Activated naive CD8-positive, alpha-beta T cell treated with anti-CD3 and anti-CD28 coated beads for 36 hours (primary cell): ENCODE data around the gene CYYR1. TPM values are rescaled to one million over a fixed set of nuclear protein-coding genes. Genes with fewer than 3 reads are reported as not detected.

ENCODE experiments used
- DNase-seq: peaks from one replicate; pipeline ENCODE4 v3.0.0; 2021
- H3K27ac Mint-ChIP-seq: one replicate; pipeline ENCODE4 v1.8.0; 2022; ENCODE audit warnings: mild to moderate bottlenecking, moderate library complexity, mixed read lengths
- H3K27me3 Mint-ChIP-seq: one replicate; pipeline ENCODE4 v1.8.0; 2022; ENCODE audit warnings: mild to moderate bottlenecking, mixed read lengths
- H3K36me3 Mint-ChIP-seq: one replicate; pipeline ENCODE4 v1.8.0; 2021; ENCODE audit warnings: mild to moderate bottlenecking, mixed read lengths
- H3K4me1 Mint-ChIP-seq: one replicate; pipeline ENCODE4 v1.8.0; 2021; ENCODE audit warnings: mixed read lengths
- H3K4me3 Mint-ChIP-seq: one replicate; pipeline ENCODE4 v1.8.0; 2022; ENCODE audit warnings: mild to moderate bottlenecking, moderate library complexity, mixed read lengths
- H3K9me3 Mint-ChIP-seq: one replicate; pipeline ENCODE4 v1.8.0; 2022; ENCODE audit warnings: mixed read lengths
- total RNA-seq, 2 experiments: library from RNA; stranded (reverse); gene quantifications; one replicate each; pipeline ENCODE4 v1.2.3, GENCODE V29; 2021

The CYYR1 gene
- not detected for total RNA-seq

- DNase-seq, result no peak
Measured at GRCh38 chr21:26572702-26573381, at the start of gene CYYR1. Gene CYYR1, minus strand, starts transcription at chr21:26573286. Its CDS starts 346 bp downstream, at chr21:26572940.

GRCh38 chr21:26617176-26617575 lies 44.1 kb upstream of the CYYR1 start:
- H3K36me3 Mint-ChIP-seq, result no peaks in the 10 kb centered on the region
- peaks cover 16% of the 10 kb centered on the region for H3K27me3 Mint-ChIP-seq
- no peaks in the 10 kb centered on the region for H3K4me1 Mint-ChIP-seq
- no peak for DNase-seq
- no peaks in the 10 kb centered on the region for H3K9me3 Mint-ChIP-seq
- H3K27ac Mint-ChIP-seq, result no peak overlapping the region
- no peak overlapping the region for H3K4me3 Mint-ChIP-seq

More at GRCh38 chr21:26572702-26573381, at the start of gene CYYR1:
- peaks cover 6% of the 10 kb centered on the region for H3K9me3 Mint-ChIP-seq
- H3K27me3 Mint-ChIP-seq, result peaks cover 57% of the 10 kb centered on the region
- peak within 1 kb of the TSS; percentile 56 for H3K4me3 Mint-ChIP-seq
- H3K4me1 Mint-ChIP-seq, result peaks cover 3% of the 10 kb centered on the region
- H3K27ac Mint-ChIP-seq, result no peak within 1 kb of the TSS
- peaks cover 5% of the 10 kb centered on the region for H3K36me3 Mint-ChIP-seq

GRCh38 chr21:26614251-26614650 lies 41.2 kb upstream of the CYYR1 start:
- Mint-ChIP-seq H3K27me3 (peaks cover 14% of the 10 kb centered on the region), H3K36me3 (no peaks in the 10 kb centered on the region), H3K4me1 (no peaks in the 10 kb centered on the region), H3K4me3 (no peak overlapping the region), H3K9me3 (no peaks in the 10 kb centered on the region), H3K27ac (no peak overlapping the region)
- DNase-seq, result no peak

GRCh38 chr21:26599261-26599660 lies 26.2 kb upstream of the CYYR1 start:
- Mint-ChIP-seq H3K27me3 (peaks cover 3% of the 10 kb centered on the region), H3K36me3 (no peaks in the 10 kb centered on the region), H3K4me1 (no peaks in the 10 kb centered on the region), H3K4me3 (no peak overlapping the region), H3K9me3 (no peaks in the 10 kb centered on the region), H3K27ac (no peak overlapping the region)
- no peak for DNase-seq

- Mint-ChIP-seq H3K27me3 (no peaks in the 10 kb centered on the region), H3K4me3 (no peak overlapping the region), H3K36me3 (no peaks in the 10 kb centered on the region), H3K9me3 (no peaks in the 10 kb centered on the region), H3K27ac (no peak overlapping the region), H3K4me1 (no peaks in the 10 kb centered on the region)
- DNase-seq, result no peak
Measured at GRCh38 chr21:26597981-26598380, 24.9 kb upstream of the CYYR1 start.

- H3K4me3 Mint-ChIP-seq, result no peak overlapping the region
- H3K4me1 Mint-ChIP-seq, result no peaks in the 10 kb centered on the region
- H3K36me3 Mint-ChIP-seq, result no peaks in the 10 kb centered on the region
- no peak for DNase-seq
- no peak overlapping the region for H3K27ac Mint-ChIP-seq
- H3K9me3 Mint-ChIP-seq, result no peaks in the 10 kb centered on the region
- H3K27me3 Mint-ChIP-seq, result no peaks in the 10 kb centered on the region
Measured at GRCh38 chr21:26597031-26597430, 23.9 kb upstream of the CYYR1 start.

- no peaks in the 10 kb centered on the region for H3K4me1 Mint-ChIP-seq
- H3K27me3 Mint-ChIP-seq, result no peaks in the 10 kb centered on the region
- H3K9me3 Mint-ChIP-seq, result no peaks in the 10 kb centered on the region
Measured at GRCh38 chr21:26595971-26596370, 22.9 kb upstream of the CYYR1 start.

GRCh38 chr21:26593800-26594199 lies 20.7 kb upstream of the CYYR1 start:
- Mint-ChIP-seq H3K9me3 (no peaks in the 10 kb centered on the region), H3K27me3 (no peaks in the 10 kb centered on the region), H3K36me3 (no peaks in the 10 kb centered on the region), H3K4me1 (no peaks in the 10 kb centered on the region), H3K4me3 (no peak overlapping the region), H3K27ac (no peak overlapping the region)
- no peak for DNase-seq

More at GRCh38 chr21:26595971-26596370, 22.9 kb upstream of the CYYR1 start:
- Mint-ChIP-seq H3K4me3 (no peak overlapping the region), H3K36me3 (no peaks in the 10 kb centered on the region), H3K27ac (no peak overlapping the region)
- no peak for DNase-seq

GRCh38 chr21:26591543-26591942 lies 18.5 kb upstream of the CYYR1 start:
- no peak overlapping the region for H3K4me3 Mint-ChIP-seq
- no peaks in the 10 kb centered on the region for H3K4me1 Mint-ChIP-seq
- H3K27me3 Mint-ChIP-seq, result no peaks in the 10 kb centered on the region
- H3K36me3 Mint-ChIP-seq, result no peaks in the 10 kb centered on the region
- H3K27ac Mint-ChIP-seq, result no peak overlapping the region
- no peaks in the 10 kb centered on the region for H3K9me3 Mint-ChIP-seq
- no peak for DNase-seq

GRCh38 chr21:26588446-26588845 lies 15.4 kb upstream of the CYYR1 start:
- no peaks in the 10 kb centered on the region for H3K27me3 Mint-ChIP-seq
- H3K4me3 Mint-ChIP-seq, result no peak overlapping the region
- DNase-seq, result no peak
- no peak overlapping the region for H3K27ac Mint-ChIP-seq
- no peaks in the 10 kb centered on the region for H3K9me3 Mint-ChIP-seq
- no peaks in the 10 kb centered on the region for H3K36me3 Mint-ChIP-seq
- no peaks in the 10 kb centered on the region for H3K4me1 Mint-ChIP-seq

GRCh38 chr21:26587736-26588201 lies 14.7 kb upstream of the CYYR1 start:
- Mint-ChIP-seq H3K4me1 (no peaks in the 10 kb centered on the region), H3K27me3 (no peaks in the 10 kb centered on the region), H3K9me3 (peaks cover 2% of the 10 kb centered on the region), H3K27ac (no peak overlapping the region), H3K4me3 (no peak overlapping the region), H3K36me3 (no peaks in the 10 kb centered on the region)
- no peak for DNase-seq

GRCh38 chr21:26583769-26584168 lies 10.7 kb upstream of the CYYR1 start:
- Mint-ChIP-seq H3K4me1 (no peaks in the 10 kb centered on the region), H3K36me3 (no peaks in the 10 kb centered on the region), H3K9me3 (peaks cover 17% of the 10 kb centered on the region), H3K27ac (no peak overlapping the region), H3K4me3 (no peak overlapping the region), H3K27me3 (peaks cover 3% of the 10 kb centered on the region)
- no peak for DNase-seq

GRCh38 chr21:26581818-26582217 lies 8.7 kb upstream of the CYYR1 start:
- Mint-ChIP-seq H3K9me3 (peaks cover 18% of the 10 kb centered on the region), H3K27ac (no peak overlapping the region), H3K36me3 (no peaks in the 10 kb centered on the region), H3K4me3 (no peak overlapping the region), H3K27me3 (peaks cover 7% of the 10 kb centered on the region), H3K4me1 (no peaks in the 10 kb centered on the region)
- DNase-seq, result no peak

GRCh38 chr21:26572076-26572701 lies 897 bp downstream of the CYYR1 start:
- Mint-ChIP-seq H3K27me3 (peaks cover 55% of the 10 kb centered on the region), H3K9me3 (peaks cover 6% of the 10 kb centered on the region), H3K27ac (no peak overlapping the region), H3K36me3 (peaks cover 5% of the 10 kb centered on the region), H3K4me3 (peak overlapping the region; percentile 56), H3K4me1 (peaks cover 3% of the 10 kb centered on the region)
- no peak for DNase-seq

- Mint-ChIP-seq H3K4me3 (no peak overlapping the region), H3K9me3 (peaks cover 6% of the 10 kb centered on the region), H3K27ac (no peak overlapping the region), H3K27me3 (peaks cover 60% of the 10 kb centered on the region), H3K36me3 (peaks cover 5% of the 10 kb centered on the region), H3K4me1 (peaks cover 3% of the 10 kb centered on the region)
- no peak for DNase-seq
Measured at GRCh38 chr21:26570203-26570602, 2.9 kb downstream of the CYYR1 start.

GRCh38 chr21:26565546-26565945 lies 7.5 kb downstream of the CYYR1 start:
- Mint-ChIP-seq H3K4me3 (no peak overlapping the region), H3K9me3 (no peaks in the 10 kb centered on the region), H3K36me3 (no peaks in the 10 kb centered on the region), H3K4me1 (no peaks in the 10 kb centered on the region), H3K27me3 (peaks cover 30% of the 10 kb centered on the region), H3K27ac (no peak overlapping the region)
- no peak for DNase-seq
